Glomerular visceral epithelial cell (primary cell): ENCODE data around the gene ZNF341.
A peak's percentile ranks its signal among the peaks of the same experiment; 100 is the strongest.

Source experiments
- DNase-seq: peaks from one replicate; pipeline ENCODE4 v3.0.0-alpha.2; 2016; ENCODE audit errors: extremely low spot score

The ZNF341 gene

GRCh38 chr20:33793011-33793931 lies 61.5 kb downstream of the ZNF341 start:
- no peak for DNase-seq

- no peak for DNase-seq
Measured at GRCh38 chr20:33796263-33796906, 64.6 kb downstream of the ZNF341 start.

GRCh38 chr20:33796907-33797544 lies 65.2 kb downstream of the ZNF341 start:
- no peak for DNase-seq

GRCh38 chr20:33798444-33798843 lies 66.6 kb downstream of the ZNF341 start:
- DNase-seq, result no peak

- DNase-seq, result peak; percentile 50
Measured at GRCh38 chr20:33803921-33804337, 72.1 kb downstream of the ZNF341 start.

GRCh38 chr20:33808388-33808787 lies 76.6 kb downstream of the ZNF341 start:
- no peak for DNase-seq

- DNase-seq, result no peak
Measured at GRCh38 chr20:33810259-33810658, 78.5 kb downstream of the ZNF341 start.

GRCh38 chr20:33810885-33811775 lies 79.3 kb downstream of the ZNF341 start, which contains the start of gene CHMP4B:
Gene CHMP4B, plus strand, starts transcription at chr20:33811348. Its CDS starts 121 bp downstream, at chr20:33811469.
- DNase-seq, result peak; percentile 99

GRCh38 chr20:33811776-33812151 lies 80.0 kb downstream of the ZNF341 start:
- no peak for DNase-seq

GRCh38 chr20:33812152-33812849 lies 80.5 kb downstream of the ZNF341 start:
- peak; percentile 71 for DNase-seq

GRCh38 chr20:33812908-33813462 lies 81.2 kb downstream of the ZNF341 start:
- peak; percentile 41 for DNase-seq

GRCh38 chr20:33814238-33814712 lies 82.5 kb downstream of the ZNF341 start:
- DNase-seq, result no peak

GRCh38 chr20:33815671-33816070 lies 83.9 kb downstream of the ZNF341 start:
- no peak for DNase-seq

GRCh38 chr20:33816191-33816590 lies 84.4 kb downstream of the ZNF341 start:
- DNase-seq, result no peak

- no peak for DNase-seq
Measured at GRCh38 chr20:33817411-33817810, 85.6 kb downstream of the ZNF341 start.

- DNase-seq, result no peak
Measured at GRCh38 chr20:33819456-33819855, 87.7 kb downstream of the ZNF341 start.

GRCh38 chr20:33820362-33820761 lies 88.6 kb downstream of the ZNF341 start:
- no peak for DNase-seq

GRCh38 chr20:33821270-33821836 lies 89.6 kb downstream of the ZNF341 start:
- no peak for DNase-seq

- DNase-seq, result no peak
Measured at GRCh38 chr20:33822423-33822822, 90.6 kb downstream of the ZNF341 start.

GRCh38 chr20:33822991-33823390 lies 91.2 kb downstream of the ZNF341 start:
- DNase-seq, result no peak
